Measurements from ENCODE around the gene MBLAC1. TPM values are rescaled to one million over a fixed set of nuclear protein-coding genes. Genes with fewer than 3 reads are reported as not detected.

The MBLAC1 gene
- total and polyA plus RNA-seq, 10 of the 15 experiments (the other 5 are each of a cell fraction or from before 2014, with no cell fraction given) = 0.24 to 3.2 (median 1.8) TPM; not detected in 1

GRCh38 chr7:100098913-100099312, 27.9 kb upstream of the MBLAC1 start:
- ChIA-PET SMC1A (ENCODE audit: uncharacterized antibody, unreplicated experiment) (interaction anchor here (1.3 to 1.8 kb wide), 2 partner anchors 9 to 30 kb away, joined by 3 to 4 read pairs; no protein-coding TSS in a partner anchor), POLR2A (interaction anchor here (0.8 kb wide), 1 partner anchor 9 kb away, joined by 3 read pairs; no protein-coding TSS in a partner anchor), CTCF (no interaction called here), RAD21 (ENCODE audit: unreplicated experiment) (no interaction called here)
- H3K9ac ChIP-seq (ENCODE audit: control insufficient read depth, insufficient read depth, low read length) = no peak overlapping the region; the same call in 1 of the 2 replicates
- H3K9me3 ChIP-seq (replicated peaks; ENCODE audit: control insufficient read depth, insufficient read depth, low read length) = no peaks in the 10 kb centered on the region
- peaks cover 3% of the 10 kb centered on the region; the same call in 1 of the 2 replicates for H4K20me1 ChIP-seq (ENCODE audit: control insufficient read depth, insufficient read depth)
- no peak overlapping the region for H3K4me3 ChIP-seq
- H3K79me2 ChIP-seq (ENCODE audit: control insufficient read depth, insufficient read depth, low read length) = peaks cover 29% of the 10 kb centered on the region
- no peak overlapping the region for H2AFZ ChIP-seq (ENCODE audit: control insufficient read depth, low read depth, low read length)
- H3K27ac ChIP-seq (ENCODE audit: control insufficient read depth, insufficient read depth) = no peak overlapping the region
- no peak for DNase-seq (ENCODE audit: low read depth, low spot score)
- in situ Hi-C loops (cut with MboI) = no loop called here
- TSS peak; percentile 60 for BruUV-seq (replicated peaks)
- peaks cover 39 to 42% of the 10 kb centered on the region in 2 experiments for H3K36me3 ChIP-seq (ENCODE audit: control insufficient read depth in 2 of 2, insufficient read depth in 2 of 2, low read length in 1 of 2)
- no peaks in the 10 kb centered on the region for H3K27me3 ChIP-seq (replicated peaks in 1 of 2; ENCODE audit: control insufficient read depth in 2 of 2, insufficient read depth in 2 of 2, low read length in 1 of 2)
- TF ChIP-seq YBX1 (IDR thresholded peaks at IDR 0.05) = no peak
- no peak overlapping the region for H3K4me2 ChIP-seq (ENCODE audit: control insufficient read depth, insufficient read depth)
- no peak for ATAC-seq
- 96% methylated on average over 10 of the region's 10 CpGs for WGBS (ENCODE audit: insufficient coverage, insufficient replicate concordance, low lambda C conversion rate, missing lambda C conversion rate)
- FAIRE-seq = no peak
- peaks cover 16% of the 10 kb centered on the region for H3K4me1 ChIP-seq (ENCODE audit: control insufficient read depth, insufficient read depth, low read length)
- intact Hi-C loops (cut with micrococcal nuclease; ENCODE audit: unreplicated experiment) = no loop called here

- POLR2A ChIA-PET = interaction anchor here (0.8 to 2.1 kb wide), 2 partner anchors 9 to 84 kb away, joined by 3 to 6 read pairs; partner anchors contain the start of gene ZKSCAN1
- no peak for DNase-seq (ENCODE audit: low read depth, low spot score)
Observed at GRCh38 chr7:100099452-100099851, 27.3 kb upstream of the MBLAC1 start.

More at GRCh38 chr7:100099452-100099851, 27.3 kb upstream of the MBLAC1 start:
- CTCF ChIA-PET = no interaction called here
- Histone ChIP-seq H3K4me1 (ENCODE audit: control insufficient read depth, insufficient read depth, low read length) (peaks cover 16% of the 10 kb centered on the region), H3K27me3 (replicated peaks in 1 of 2; ENCODE audit: control insufficient read depth in 2 of 2, insufficient read depth in 2 of 2, low read length in 1 of 2) (no peaks in the 10 kb centered on the region), H3K79me2 (ENCODE audit: control insufficient read depth, insufficient read depth, low read length) (peaks cover 29% of the 10 kb centered on the region), H3K4me2 (ENCODE audit: control insufficient read depth, insufficient read depth) (peak overlapping the region; percentile 96), H3K27ac (ENCODE audit: control insufficient read depth, insufficient read depth) (no peak overlapping the region), H3K36me3 (ENCODE audit: control insufficient read depth in 2 of 2, insufficient read depth in 2 of 2, low read length in 1 of 2) (peaks cover 37 to 38% of the 10 kb centered on the region in 2 experiments), H3K9ac (ENCODE audit: control insufficient read depth, insufficient read depth, low read length) (peak overlapping the region; percentile 24; the same call in 1 of the 2 replicates), H4K20me1 (ENCODE audit: control insufficient read depth, insufficient read depth) (peaks cover 3% of the 10 kb centered on the region; the same call in 1 of the 2 replicates), H2AFZ (ENCODE audit: control insufficient read depth, low read depth, low read length) (no peak overlapping the region), H3K9me3 (replicated peaks; ENCODE audit: control insufficient read depth, insufficient read depth, low read length) (no peaks in the 10 kb centered on the region), H3K4me3 (peak overlapping the region; percentile 88)
- no TSS peak for BruUV-seq (replicated peaks)
- RAD21 ChIA-PET (ENCODE audit: unreplicated experiment) = interaction anchor here (1.6 kb wide), 1 partner anchor 31 kb away, joined by 9 read pairs; no protein-coding TSS in a partner anchor
- intact Hi-C loops (cut with micrococcal nuclease; ENCODE audit: unreplicated experiment) = no loop called here
- in situ Hi-C loops (cut with MboI) = no loop called here
- SMC1A ChIA-PET (ENCODE audit: uncharacterized antibody, unreplicated experiment) = interaction anchor here (1.3 to 1.8 kb wide), 2 partner anchors 9 to 29 kb away, joined by 3 to 4 read pairs; no protein-coding TSS in a partner anchor
- 97% methylated on average over 12 of the region's 12 CpGs for WGBS (ENCODE audit: insufficient coverage, insufficient replicate concordance, low lambda C conversion rate, missing lambda C conversion rate)
- TF ChIP-seq RBBP5 (conservative IDR thresholded peaks at IDR 0.05) (no peak), CBFB (IDR thresholded peaks at IDR 0.05; ENCODE audit: low read depth) (no peak)
- FAIRE-seq = no peak
- no peak for ATAC-seq

Measured in GM12878 (cell line).